ENCODE results near the gene WDR45. TPM values are rescaled to one million over a fixed set of nuclear protein-coding genes. Genes with fewer than 3 reads are reported as not detected.

WDR45 gene
- total RNA-seq, 1 donor from 2014 or later, result 43.7 TPM

DNA sequence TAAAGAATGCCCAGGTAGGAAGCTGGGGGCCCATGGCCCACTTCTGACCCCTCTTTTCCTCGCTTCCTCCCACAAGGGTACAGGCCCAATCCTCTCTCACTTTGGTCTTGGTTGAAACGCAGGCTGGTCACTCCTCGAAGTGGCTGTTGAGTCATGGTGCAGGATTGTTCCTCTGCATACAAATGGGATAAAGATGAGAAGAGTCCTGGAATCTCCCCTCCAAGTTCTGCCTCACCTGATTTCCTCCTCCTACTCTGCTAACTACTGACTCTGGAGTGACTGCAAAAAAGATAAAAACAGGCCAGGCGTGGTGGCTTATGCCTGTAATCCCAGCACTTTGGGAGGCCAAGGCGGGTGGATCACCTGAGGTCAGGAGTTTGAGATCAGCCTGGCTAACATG is 1.7 kb downstream of the WDR45 start:
- no peak for DNase-seq (ENCODE audit: low read depth)
- H3K4me3 ChIP-seq (ENCODE audit: low read depth, low read length), result no peak overlapping the region
- TF ChIP-seq, protein P1, sequence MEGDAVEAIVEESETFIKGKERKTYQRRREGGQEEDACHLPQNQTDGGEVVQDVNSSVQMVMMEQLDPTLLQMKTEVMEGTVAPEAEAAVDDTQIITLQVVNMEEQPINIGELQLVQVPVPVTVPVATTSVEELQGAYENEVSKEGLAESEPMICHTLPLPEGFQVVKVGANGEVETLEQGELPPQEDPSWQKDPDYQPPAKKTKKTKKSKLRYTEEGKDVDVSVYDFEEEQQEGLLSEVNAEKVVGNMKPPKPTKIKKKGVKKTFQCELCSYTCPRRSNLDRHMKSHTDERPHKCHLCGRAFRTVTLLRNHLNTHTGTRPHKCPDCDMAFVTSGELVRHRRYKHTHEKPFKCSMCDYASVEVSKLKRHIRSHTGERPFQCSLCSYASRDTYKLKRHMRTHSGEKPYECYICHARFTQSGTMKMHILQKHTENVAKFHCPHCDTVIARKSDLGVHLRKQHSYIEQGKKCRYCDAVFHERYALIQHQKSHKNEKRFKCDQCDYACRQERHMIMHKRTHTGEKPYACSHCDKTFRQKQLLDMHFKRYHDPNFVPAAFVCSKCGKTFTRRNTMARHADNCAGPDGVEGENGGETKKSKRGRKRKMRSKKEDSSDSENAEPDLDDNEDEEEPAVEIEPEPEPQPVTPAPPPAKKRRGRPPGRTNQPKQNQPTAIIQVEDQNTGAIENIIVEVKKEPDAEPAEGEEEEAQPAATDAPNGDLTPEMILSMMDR (conservative IDR thresholded peaks at IDR 0.05; ENCODE audit: low read depth, low read length), result no peak

DNA sequence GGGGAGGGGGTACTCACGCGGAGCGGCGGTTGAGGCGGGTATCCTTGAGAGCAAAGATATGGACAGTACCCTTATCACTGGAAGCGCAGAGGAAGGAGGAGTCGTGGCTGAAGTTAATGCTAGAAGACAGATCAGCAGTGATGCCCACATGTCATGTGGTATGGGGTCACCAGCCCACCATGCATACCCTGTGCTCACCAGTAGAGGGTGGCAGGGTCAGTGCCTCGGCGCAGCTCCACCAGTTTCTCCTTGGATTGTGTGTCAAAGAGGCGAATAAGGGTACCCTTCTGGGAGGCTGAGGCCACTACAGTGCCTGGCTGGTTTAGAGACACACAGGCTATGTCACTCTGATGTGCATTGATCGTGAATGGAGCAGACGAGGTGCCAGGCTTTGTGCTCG is 4.3 kb downstream of the WDR45 start:
- TF ChIP-seq, protein P1 (conservative IDR thresholded peaks at IDR 0.05; ENCODE audit: low read depth, low read length), result no peak
- H3K4me3 ChIP-seq (ENCODE audit: low read depth, low read length), result no peak overlapping the region
- no peak for DNase-seq (ENCODE audit: low read depth)

DNA sequence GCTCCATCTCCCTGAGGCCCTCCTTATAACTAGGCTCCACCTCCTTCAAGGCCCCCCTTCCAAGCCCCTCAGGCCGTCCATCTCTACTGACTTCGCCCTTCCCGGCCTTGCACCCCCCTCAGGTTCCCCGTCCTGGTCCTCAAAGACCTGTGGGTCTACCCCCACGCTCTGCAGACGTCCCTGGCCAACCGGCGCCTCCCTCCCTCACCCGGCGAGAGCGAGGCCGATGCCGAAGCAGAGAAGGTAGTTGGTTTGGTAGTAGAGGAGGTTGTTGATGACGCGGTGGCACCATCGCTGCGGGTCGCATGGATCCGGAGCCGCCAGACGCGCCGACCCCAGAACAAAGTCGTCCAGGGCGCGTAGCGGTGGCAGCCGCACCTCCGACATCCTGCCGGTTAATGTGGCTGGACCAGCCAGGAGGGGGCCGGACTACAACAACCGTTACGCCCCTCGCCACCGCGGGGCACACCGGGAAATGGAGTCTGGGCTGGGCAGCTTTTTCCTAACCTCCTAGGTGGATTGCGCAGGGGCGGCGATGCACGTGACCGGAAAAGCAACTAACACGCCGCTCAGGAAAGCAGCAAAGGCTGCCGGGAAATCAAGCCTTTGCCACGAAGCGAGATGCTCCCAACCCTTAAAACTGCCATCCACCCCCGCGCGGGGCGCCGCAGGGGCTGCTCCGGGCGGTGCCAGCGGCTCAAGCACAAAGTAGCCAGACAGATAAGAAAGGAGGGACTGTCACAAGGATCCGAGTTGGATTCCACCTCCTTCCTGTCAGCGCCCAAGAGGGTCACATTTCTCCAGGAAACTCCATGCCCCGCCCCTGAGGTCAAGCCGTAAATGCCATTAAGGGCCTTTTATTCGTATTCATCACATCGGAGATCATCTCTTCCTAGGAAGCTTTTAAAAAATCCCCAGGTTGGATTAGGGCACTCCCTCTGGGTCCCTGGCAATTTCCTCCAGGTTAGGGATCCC is 5.8 kb downstream of the WDR45 start, which contains the start of gene PRAF2:
Gene PRAF2, minus strand, starts transcription at position 402 of the 975 bp plus-strand sequence. Its CDS starts 15 bp downstream, at position 387.
- H3K4me3 ChIP-seq (ENCODE audit: low read depth, low read length), result peak within 1 kb of the TSS; percentile 71
- peak; percentile 12 for DNase-seq (ENCODE audit: low read depth)
- TF ChIP-seq, protein P1 (conservative IDR thresholded peaks at IDR 0.05; ENCODE audit: low read depth, low read length), result no peak

DNA sequence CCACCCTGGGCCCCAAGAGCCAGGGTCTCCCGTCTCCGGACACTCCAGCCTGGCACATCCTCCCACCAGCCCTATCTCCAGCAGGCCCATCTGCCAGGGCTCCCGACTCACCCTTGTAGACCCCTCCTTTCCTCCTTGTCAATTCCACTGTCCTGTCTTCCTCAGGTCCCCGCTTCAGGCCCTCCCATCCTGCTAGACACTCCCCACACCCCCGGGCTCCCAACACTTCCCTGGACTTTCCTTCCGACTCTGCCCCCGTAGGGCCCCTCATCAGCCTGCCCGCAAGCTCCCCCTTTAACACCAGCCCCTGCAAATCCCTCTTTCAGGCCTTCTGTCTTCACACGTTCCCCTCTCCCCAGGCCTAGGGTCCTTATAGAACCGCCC is 7.0 kb downstream of the WDR45 start:
- DNase-seq (ENCODE audit: low read depth), result no peak
- TF ChIP-seq, protein P1 (conservative IDR thresholded peaks at IDR 0.05; ENCODE audit: low read depth, low read length), result no peak
- peak overlapping the region; percentile 71 for H3K4me3 ChIP-seq (ENCODE audit: low read depth, low read length)

DNA sequence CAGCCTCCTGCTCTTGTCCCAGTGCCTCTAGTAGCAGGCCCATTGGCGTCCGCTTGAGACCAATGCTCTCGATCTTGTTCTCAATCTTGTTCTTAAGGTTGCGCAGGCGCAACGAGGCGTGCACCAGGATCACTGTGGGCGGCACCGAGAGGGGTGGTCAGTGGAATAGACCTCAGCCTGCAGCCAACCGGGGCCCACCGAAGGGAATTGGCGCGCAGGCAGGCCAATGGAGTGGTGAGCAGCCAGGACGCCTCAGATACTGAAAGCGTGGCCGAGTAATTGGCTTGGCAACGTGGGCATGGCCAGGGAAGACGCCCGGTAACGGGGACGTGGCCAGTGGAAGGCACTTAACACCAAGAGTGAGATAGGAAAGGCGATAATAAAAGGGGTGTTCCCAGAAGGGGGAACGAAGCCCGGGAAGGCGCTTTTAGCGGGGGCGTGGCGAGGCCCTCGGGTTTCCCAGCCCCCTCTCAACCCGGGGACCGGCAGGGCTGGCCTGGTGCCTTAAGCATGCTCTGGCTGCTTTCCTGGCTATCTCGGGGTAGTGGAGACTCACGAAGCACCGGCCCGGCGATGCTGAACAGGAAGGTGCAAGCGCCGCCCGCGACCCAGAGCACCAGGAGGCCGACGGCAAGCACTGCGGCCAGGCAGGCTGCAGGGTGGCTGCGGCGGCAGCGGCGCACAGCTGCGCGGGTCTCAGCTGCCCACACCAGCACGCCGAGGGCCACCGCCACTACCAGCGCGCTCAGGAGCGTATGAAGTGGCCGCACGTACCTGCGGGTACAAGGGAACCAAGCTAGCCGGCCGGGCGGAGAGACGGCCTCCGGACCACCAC is 7.6 kb downstream of the WDR45 start:
- H3K4me3 ChIP-seq (ENCODE audit: low read depth, low read length), result peak overlapping the region; percentile 71
- TF ChIP-seq, protein P1 (conservative IDR thresholded peaks at IDR 0.05; ENCODE audit: low read depth, low read length), result no peak
- no peak for DNase-seq (ENCODE audit: low read depth)

DNA sequence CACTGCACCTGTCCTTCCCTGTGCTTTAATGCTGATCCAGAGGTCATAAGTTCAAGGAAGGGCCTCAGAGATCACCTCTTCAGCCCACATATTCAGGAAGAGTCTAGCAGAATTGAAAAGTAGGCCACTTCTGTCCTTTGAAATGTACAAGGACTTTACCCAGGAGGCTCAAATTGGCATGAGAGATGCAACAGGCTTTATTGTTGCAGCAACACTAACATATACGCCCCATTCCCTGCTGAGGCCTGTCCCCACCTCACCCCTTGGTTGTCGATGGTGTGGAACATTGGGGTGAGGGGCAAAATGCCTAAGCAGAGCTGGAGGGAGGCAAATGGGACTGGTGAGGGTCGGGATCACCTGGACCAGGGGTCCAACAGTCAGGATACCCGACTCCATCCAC is 8.7 kb downstream of the WDR45 start:
- H3K4me3 ChIP-seq (ENCODE audit: low read depth, low read length), result no peak overlapping the region
- TF ChIP-seq, protein P1 (conservative IDR thresholded peaks at IDR 0.05; ENCODE audit: low read depth, low read length), result no peak
- DNase-seq (ENCODE audit: low read depth), result no peak

Measured in epithelial cell of proximal tubule (primary cell).